Cerebellar nuclear complex (tissue), 1 donor: Measurements from ENCODE around the gene CHMP3.
"Not testable (repeated sequence)": the region's sequence is repeated elsewhere in the genome, so short reads cannot be mapped to it uniquely, and the experiment has no call there.

Experiments
- DNase-seq, 2 experiments: peaks; one replicate each; lab custom pipeline; 2025; lab: John Stamatoyannopoulos, UW

CHMP3 gene

GRCh38 chr2:86549440-86549839, 13.8 kb downstream of the CHMP3 start:
- DNase-seq, result not testable (repeated sequence)

- not testable (repeated sequence) for DNase-seq
Observed at GRCh38 chr2:86548913-86549396, 14.3 kb downstream of the CHMP3 start.

- DNase-seq, result not testable (repeated sequence)
Observed at GRCh38 chr2:86548165-86548912, 14.9 kb downstream of the CHMP3 start.

- DNase-seq, result not testable (repeated sequence)
Observed at GRCh38 chr2:86545296-86545924, 17.8 kb downstream of the CHMP3 start.

GRCh38 chr2:86544278-86545099, 18.8 kb downstream of the CHMP3 start:
- not testable (repeated sequence) for DNase-seq

- DNase-seq, result no peak
Observed at GRCh38 chr2:86543793-86544192, 19.4 kb downstream of the CHMP3 start.

GRCh38 chr2:86543335-86543734, 19.9 kb downstream of the CHMP3 start:
- no peak for DNase-seq

- no peak for DNase-seq
Observed at GRCh38 chr2:86542814-86543213, 20.4 kb downstream of the CHMP3 start.

GRCh38 chr2:86541334-86541733, 21.9 kb downstream of the CHMP3 start:
- DNase-seq, result no peak

- DNase-seq, result no peak
Observed at GRCh38 chr2:86533589-86533988, 29.7 kb downstream of the CHMP3 start.

- DNase-seq, result no peak
Observed at GRCh38 chr2:86525421-86526340, 37.6 kb downstream of the CHMP3 start.

GRCh38 chr2:86523491-86523890, 39.8 kb downstream of the CHMP3 start:
- no peak for DNase-seq

- DNase-seq, result no peak
Observed at GRCh38 chr2:86522711-86523110, 40.5 kb downstream of the CHMP3 start.

GRCh38 chr2:86521922-86522321, 41.3 kb downstream of the CHMP3 start:
- DNase-seq, result no peak

- DNase-seq, result no peak
Observed at GRCh38 chr2:86520153-86520552, 43.1 kb downstream of the CHMP3 start.

GRCh38 chr2:86519349-86519748, 43.9 kb downstream of the CHMP3 start:
- DNase-seq, result no peak

GRCh38 chr2:86518481-86518880, 44.8 kb downstream of the CHMP3 start:
- peak in 1 of 2 experiments; percentile 13 for DNase-seq

- no peak for DNase-seq
Observed at GRCh38 chr2:86513948-86514660, 49.1 kb downstream of the CHMP3 start.

GRCh38 chr2:86512892-86513291, 50.4 kb downstream of the CHMP3 start:
- no peak for DNase-seq

GRCh38 chr2:86512034-86512433, 51.2 kb downstream of the CHMP3 start:
- no peak for DNase-seq

- peak in 1 of 2 experiments; percentile 18 for DNase-seq
Observed at GRCh38 chr2:86510436-86510933, 52.8 kb downstream of the CHMP3 start.
